ENCODE results near the gene FMO3.

Gene FMO3

DNA sequence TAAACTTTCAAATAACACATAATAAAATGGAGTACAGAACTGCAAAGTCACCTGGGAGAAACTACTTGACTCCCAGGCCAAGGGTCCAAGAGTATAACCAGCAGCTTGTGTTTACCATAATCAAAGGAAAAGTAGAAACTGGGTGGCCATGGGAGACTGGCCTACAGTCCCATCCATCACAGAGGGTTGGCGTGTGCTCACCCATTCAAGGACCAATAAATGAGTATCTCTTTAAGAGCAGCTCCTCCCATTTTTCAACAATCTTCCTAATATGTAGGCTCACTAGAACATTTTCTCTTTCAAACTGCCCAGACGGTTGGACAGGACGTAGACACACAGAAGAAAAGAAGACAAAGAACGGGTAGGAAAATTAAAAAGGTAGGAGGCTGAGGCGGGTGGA, at the start of gene FMO3:
Gene FMO3, plus strand, starts transcription at position 302 of the 400 bp plus-strand sequence. CDS start 1,754 bp downstream, outside the sequence.
- TF ChIP-seq, protein P1, sequence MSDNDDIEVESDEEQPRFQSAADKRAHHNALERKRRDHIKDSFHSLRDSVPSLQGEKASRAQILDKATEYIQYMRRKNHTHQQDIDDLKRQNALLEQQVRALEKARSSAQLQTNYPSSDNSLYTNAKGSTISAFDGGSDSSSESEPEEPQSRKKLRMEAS (IDR thresholded peaks at IDR 0.05), result no peak
- TF ChIP-seq, protein P2, sequence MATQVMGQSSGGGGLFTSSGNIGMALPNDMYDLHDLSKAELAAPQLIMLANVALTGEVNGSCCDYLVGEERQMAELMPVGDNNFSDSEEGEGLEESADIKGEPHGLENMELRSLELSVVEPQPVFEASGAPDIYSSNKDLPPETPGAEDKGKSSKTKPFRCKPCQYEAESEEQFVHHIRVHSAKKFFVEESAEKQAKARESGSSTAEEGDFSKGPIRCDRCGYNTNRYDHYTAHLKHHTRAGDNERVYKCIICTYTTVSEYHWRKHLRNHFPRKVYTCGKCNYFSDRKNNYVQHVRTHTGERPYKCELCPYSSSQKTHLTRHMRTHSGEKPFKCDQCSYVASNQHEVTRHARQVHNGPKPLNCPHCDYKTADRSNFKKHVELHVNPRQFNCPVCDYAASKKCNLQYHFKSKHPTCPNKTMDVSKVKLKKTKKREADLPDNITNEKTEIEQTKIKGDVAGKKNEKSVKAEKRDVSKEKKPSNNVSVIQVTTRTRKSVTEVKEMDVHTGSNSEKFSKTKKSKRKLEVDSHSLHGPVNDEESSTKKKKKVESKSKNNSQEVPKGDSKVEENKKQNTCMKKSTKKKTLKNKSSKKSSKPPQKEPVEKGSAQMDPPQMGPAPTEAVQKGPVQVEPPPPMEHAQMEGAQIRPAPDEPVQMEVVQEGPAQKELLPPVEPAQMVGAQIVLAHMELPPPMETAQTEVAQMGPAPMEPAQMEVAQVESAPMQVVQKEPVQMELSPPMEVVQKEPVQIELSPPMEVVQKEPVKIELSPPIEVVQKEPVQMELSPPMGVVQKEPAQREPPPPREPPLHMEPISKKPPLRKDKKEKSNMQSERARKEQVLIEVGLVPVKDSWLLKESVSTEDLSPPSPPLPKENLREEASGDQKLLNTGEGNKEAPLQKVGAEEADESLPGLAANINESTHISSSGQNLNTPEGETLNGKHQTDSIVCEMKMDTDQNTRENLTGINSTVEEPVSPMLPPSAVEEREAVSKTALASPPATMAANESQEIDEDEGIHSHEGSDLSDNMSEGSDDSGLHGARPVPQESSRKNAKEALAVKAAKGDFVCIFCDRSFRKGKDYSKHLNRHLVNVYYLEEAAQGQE (IDR thresholded peaks at IDR 0.05; ENCODE audit: low read depth), result no peak
- no peak for TF ChIP-seq YY1 (IDR thresholded peaks at IDR 0.05; ENCODE audit: low read depth)
- TF ChIP-seq CEBPB (IDR thresholded peaks at IDR 0.05), result no peak
- TF ChIP-seq CREB1 (IDR thresholded peaks at IDR 0.05; ENCODE audit: low read depth), result no peak
- no peak for TF ChIP-seq TEAD4 (IDR thresholded peaks at IDR 0.05)
- no peak for TF ChIP-seq TAF1 (IDR thresholded peaks at IDR 0.05; ENCODE audit: low read depth)
- TF ChIP-seq, protein P3, sequence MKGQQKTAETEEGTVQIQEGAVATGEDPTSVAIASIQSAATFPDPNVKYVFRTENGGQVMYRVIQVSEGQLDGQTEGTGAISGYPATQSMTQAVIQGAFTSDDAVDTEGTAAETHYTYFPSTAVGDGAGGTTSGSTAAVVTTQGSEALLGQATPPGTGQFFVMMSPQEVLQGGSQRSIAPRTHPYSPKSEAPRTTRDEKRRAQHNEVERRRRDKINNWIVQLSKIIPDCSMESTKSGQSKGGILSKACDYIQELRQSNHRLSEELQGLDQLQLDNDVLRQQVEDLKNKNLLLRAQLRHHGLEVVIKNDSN (IDR thresholded peaks at IDR 0.05), result no peak
- TF ChIP-seq RAD21 (IDR thresholded peaks at IDR 0.05; ENCODE audit: low read depth), result no peak
- no peak for TF ChIP-seq EGR1 (IDR thresholded peaks at IDR 0.05)

DNA sequence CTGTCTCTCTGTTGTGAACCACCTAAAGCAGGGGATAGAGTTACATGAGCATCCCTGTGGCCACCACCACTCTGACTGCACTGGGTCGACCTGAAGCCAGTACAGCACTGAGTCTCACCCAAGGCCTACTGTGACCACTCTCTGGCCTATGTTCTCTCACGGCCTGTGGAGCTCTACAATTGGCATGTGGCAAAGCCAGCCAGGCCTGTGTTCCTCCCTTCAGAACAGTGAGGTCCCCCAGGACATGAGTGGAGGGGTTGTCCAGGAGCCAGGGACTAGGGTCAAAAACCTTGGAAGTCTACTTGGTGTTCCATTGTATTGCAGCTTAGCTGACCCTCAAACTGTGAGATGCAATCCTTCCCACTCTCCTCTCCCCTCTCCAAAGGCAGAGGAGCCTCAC, 42.7 kb upstream of the FMO3 start:
- TF ChIP-seq, protein P3 (IDR thresholded peaks at IDR 0.05), result no peak
- TF ChIP-seq, protein P2 (IDR thresholded peaks at IDR 0.05; ENCODE audit: low read depth), result no peak
- no peak for TF ChIP-seq CEBPB (IDR thresholded peaks at IDR 0.05)

DNA sequence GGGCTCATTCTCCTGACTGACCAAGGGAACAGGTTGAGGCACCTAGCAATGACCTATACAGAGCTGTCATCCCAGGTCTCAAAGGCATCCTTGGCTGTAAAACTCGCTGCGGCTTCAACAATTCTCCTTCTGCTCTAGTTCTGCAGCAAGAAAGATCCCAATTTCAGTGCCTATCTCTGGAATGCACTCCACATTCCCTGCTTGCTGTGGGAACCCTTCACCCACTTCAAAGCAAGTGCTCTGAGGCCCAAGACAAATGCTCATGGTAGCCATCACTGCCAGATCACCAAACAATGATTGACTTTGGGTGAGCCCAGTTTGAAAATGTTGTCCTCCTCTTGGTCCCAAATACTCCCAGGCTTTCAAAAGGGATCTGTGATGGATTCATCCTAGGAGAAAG, 37.7 kb upstream of the FMO3 start:
- TF ChIP-seq CEBPB (IDR thresholded peaks at IDR 0.05), result no peak
- TF ChIP-seq YY1 (IDR thresholded peaks at IDR 0.05; ENCODE audit: low read depth), result no peak
- TF ChIP-seq, protein P1 (IDR thresholded peaks at IDR 0.05), result no peak
- TF ChIP-seq, protein P3 (IDR thresholded peaks at IDR 0.05), result no peak
- TF ChIP-seq EGR1 (IDR thresholded peaks at IDR 0.05), result no peak
- no peak for TF ChIP-seq EP300 (IDR thresholded peaks at IDR 0.05; ENCODE audit: borderline replicate concordance)
- no peak for TF ChIP-seq TAF1 (IDR thresholded peaks at IDR 0.05; ENCODE audit: low read depth)
- TF ChIP-seq TCF12 (IDR thresholded peaks at IDR 0.05; ENCODE audit: low read depth), result no peak
- TF ChIP-seq TEAD4 (IDR thresholded peaks at IDR 0.05), result no peak
- TF ChIP-seq RAD21 (IDR thresholded peaks at IDR 0.05; ENCODE audit: low read depth), result no peak
- TF ChIP-seq ZBTB7A (IDR thresholded peaks at IDR 0.05; ENCODE audit: low read depth), result no peak

DNA sequence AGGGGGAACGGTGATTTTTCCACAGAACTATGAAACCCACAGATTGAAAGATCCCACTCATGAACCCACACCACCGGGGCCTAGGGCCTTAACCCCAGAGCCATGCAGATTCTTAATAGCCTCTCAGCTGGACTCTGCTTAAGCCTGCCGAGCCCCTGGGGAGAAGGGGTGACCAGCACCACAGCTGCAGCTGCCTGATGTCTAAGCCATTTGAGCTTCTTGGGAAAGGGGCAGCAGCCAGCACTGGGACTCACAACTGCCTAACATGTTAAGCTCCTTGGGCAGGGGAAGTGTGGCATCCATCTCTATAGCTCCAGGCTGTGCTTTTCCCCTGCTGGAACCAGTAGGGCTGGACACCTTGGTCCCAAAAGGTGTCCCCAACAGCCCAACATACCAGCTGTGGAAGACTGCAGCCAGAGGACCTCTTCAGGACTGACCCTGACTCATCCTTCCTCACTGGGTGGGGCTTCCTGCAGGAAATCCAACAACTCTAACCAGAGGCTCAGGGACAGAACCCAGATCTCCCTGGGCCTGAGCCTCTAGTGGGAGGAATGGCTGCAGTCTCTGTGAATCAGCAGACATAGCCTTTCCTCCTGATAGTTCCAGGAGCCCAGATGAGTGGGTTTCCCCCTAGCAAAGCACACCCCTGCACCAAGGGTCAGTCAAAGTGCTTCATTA, 34.6 kb upstream of the FMO3 start:
- TF ChIP-seq ZBTB7A (IDR thresholded peaks at IDR 0.05; ENCODE audit: low read depth) (no peak), TAF1 (IDR thresholded peaks at IDR 0.05; ENCODE audit: low read depth) (no peak), EGR1 (IDR thresholded peaks at IDR 0.05) (no peak), FOXM1 (IDR thresholded peaks at IDR 0.05; ENCODE audit: borderline replicate concordance, low read depth) (no peak), NFIC (IDR thresholded peaks at IDR 0.05) (no peak), TCF12 (IDR thresholded peaks at IDR 0.05; ENCODE audit: low read depth) (no peak), EP300 (IDR thresholded peaks at IDR 0.05; ENCODE audit: borderline replicate concordance) (no peak), RAD21 (IDR thresholded peaks at IDR 0.05; ENCODE audit: low read depth) (no peak), CEBPB (IDR thresholded peaks at IDR 0.05) (no peak), YY1 (IDR thresholded peaks at IDR 0.05; ENCODE audit: low read depth) (no peak), CREB1 (IDR thresholded peaks at IDR 0.05; ENCODE audit: low read depth) (no peak), TEAD4 (IDR thresholded peaks at IDR 0.05) (no peak)
- TF ChIP-seq, protein P2 (IDR thresholded peaks at IDR 0.05; ENCODE audit: low read depth), result no peak
- TF ChIP-seq, protein P3 (IDR thresholded peaks at IDR 0.05), result no peak
- TF ChIP-seq, protein P1 (IDR thresholded peaks at IDR 0.05), result no peak
